HCT116 (cell line): Measurements from ENCODE around the gene AGPAT3.

Experiments
- CBX3 ChIP-seq: IDR thresholded peaks from 2 replicates; pipeline ENCODE4 v1.6.1; 2012; ENCODE audit warnings: low read depth
- EZH2 ChIP-seq: fragments of 200-600 bp; sonication (generic); IDR thresholded peaks from 2 replicates; pipeline ENCODE4 v1.6.1; 2017; ENCODE audit warnings: antibody characterized with exemption, mixed run types
- JUND ChIP-seq: IDR thresholded peaks from 2 replicates; pipeline ENCODE4 v1.6.1; 2012
- POLR2A ChIP-seq: IDR thresholded peaks from 2 replicates; pipeline ENCODE4 v1.7.0; 2011; ENCODE audit warnings: borderline replicate concordance; ENCODE audit not compliant: insufficient read depth, insufficient read length; ENCODE audit errors: extremely low read depth
- POLR2AphosphoS5 ChIP-seq: IDR thresholded peaks from 2 replicates; pipeline ENCODE4 v1.6.1; 2011; ENCODE audit warnings: mild to moderate bottlenecking, low read depth, low read length, moderate library complexity
- RAD21 ChIP-seq: IDR thresholded peaks from 2 replicates; pipeline ENCODE4 v1.6.1; 2012; ENCODE audit warnings: low read depth, mild to moderate bottlenecking
- SRF ChIP-seq: IDR thresholded peaks from 2 replicates; pipeline ENCODE4 v1.6.1; 2012; ENCODE audit warnings: low read depth
- ZFX ChIP-seq: fragments of 450-650 bp; IDR thresholded peaks from 2 replicates; pipeline ENCODE4 v1.6.1; 2017
- TF ChIP-seq, protein P1 (sequence below), 3 experiments: fragments of 200-600 bp in 1 of 3; sonication (generic) in 1 of 3; IDR thresholded peaks in 2 of 3; conservative IDR thresholded peaks in 1 of 3; 2 replicates each; pipeline ENCODE4 v1.5.1; 2012 to 2017; ENCODE audit warnings: low read depth in 2 of 3, low read length in 2 of 3, antibody characterized with exemption in 1 of 3, borderline replicate concordance in 1 of 3, control low read depth in 1 of 3, mild to moderate bottlenecking in 1 of 3, mixed read lengths in 1 of 3, mixed run types in 1 of 3, moderate library complexity in 1 of 3; ENCODE audit not compliant: insufficient read depth in 1 of 3
- TF ChIP-seq, protein P2 (sequence below): IDR thresholded peaks from 2 replicates; pipeline ENCODE4 v1.6.1; 2012
- TF ChIP-seq, protein P3 (sequence below): IDR thresholded peaks from 2 replicates; pipeline ENCODE4 v1.6.1; 2011; ENCODE audit warnings: mild to moderate bottlenecking, low read length, moderate library complexity; ENCODE audit not compliant: insufficient replicate concordance; ENCODE audit errors: extremely low read depth

DNA sequence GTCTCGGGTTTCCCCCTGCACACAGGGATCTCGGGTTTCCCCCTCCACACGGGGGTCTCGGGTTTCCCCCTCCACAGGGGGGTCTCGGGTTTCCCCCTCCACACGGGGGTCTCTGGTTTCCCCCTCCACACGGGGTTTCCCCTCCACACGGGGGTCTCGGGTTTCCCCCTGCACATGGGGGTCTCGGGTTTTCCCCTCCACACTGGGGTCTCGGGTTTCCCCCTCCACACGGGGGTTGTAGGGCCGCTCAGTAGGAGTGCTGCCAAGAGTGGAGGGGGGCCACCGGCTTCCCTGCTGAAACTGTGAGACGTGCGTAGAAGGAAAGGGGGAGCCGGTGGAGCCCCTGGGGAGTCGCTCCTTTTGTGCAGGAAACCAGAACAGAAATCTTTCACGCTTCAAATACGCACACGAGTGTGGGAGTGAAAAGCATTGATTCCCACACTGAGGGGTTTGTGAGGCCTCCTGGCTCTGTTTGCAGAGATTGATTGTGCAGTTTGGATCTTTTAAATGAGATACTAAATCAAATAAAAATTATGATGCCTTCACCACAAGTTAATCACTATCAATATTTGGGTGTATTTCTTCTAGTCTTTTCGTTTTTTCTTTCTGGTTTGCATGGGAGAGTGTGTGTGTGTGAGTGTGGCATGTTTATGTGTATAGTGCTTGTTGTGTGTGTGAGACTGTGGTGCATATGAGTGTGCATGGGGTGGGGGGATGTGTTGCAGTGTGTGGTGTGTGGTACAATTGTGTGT lies 92.8 kb downstream of the AGPAT3 start:
- TF ChIP-seq, protein P1, sequence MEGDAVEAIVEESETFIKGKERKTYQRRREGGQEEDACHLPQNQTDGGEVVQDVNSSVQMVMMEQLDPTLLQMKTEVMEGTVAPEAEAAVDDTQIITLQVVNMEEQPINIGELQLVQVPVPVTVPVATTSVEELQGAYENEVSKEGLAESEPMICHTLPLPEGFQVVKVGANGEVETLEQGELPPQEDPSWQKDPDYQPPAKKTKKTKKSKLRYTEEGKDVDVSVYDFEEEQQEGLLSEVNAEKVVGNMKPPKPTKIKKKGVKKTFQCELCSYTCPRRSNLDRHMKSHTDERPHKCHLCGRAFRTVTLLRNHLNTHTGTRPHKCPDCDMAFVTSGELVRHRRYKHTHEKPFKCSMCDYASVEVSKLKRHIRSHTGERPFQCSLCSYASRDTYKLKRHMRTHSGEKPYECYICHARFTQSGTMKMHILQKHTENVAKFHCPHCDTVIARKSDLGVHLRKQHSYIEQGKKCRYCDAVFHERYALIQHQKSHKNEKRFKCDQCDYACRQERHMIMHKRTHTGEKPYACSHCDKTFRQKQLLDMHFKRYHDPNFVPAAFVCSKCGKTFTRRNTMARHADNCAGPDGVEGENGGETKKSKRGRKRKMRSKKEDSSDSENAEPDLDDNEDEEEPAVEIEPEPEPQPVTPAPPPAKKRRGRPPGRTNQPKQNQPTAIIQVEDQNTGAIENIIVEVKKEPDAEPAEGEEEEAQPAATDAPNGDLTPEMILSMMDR (IDR thresholded peaks at IDR 0.05 in 2 of 3, conservative IDR thresholded peaks at IDR 0.05 in 1 of 3; ENCODE audit: borderline replicate concordance in 1 of 3, insufficient read depth in 1 of 3, low read depth in 2 of 3, low read length in 2 of 3): no peak
- TF ChIP-seq POLR2A (no peak), ZFX (no peak), POLR2AphosphoS5 (no peak), EZH2 (no peak), CBX3 (no peak), RAD21 (no peak), SRF (no peak), JUND (no peak)
- TF ChIP-seq, protein P2, sequence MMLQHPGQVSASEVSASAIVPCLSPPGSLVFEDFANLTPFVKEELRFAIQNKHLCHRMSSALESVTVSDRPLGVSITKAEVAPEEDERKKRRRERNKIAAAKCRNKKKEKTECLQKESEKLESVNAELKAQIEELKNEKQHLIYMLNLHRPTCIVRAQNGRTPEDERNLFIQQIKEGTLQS: no peak
- TF ChIP-seq, protein P3, sequence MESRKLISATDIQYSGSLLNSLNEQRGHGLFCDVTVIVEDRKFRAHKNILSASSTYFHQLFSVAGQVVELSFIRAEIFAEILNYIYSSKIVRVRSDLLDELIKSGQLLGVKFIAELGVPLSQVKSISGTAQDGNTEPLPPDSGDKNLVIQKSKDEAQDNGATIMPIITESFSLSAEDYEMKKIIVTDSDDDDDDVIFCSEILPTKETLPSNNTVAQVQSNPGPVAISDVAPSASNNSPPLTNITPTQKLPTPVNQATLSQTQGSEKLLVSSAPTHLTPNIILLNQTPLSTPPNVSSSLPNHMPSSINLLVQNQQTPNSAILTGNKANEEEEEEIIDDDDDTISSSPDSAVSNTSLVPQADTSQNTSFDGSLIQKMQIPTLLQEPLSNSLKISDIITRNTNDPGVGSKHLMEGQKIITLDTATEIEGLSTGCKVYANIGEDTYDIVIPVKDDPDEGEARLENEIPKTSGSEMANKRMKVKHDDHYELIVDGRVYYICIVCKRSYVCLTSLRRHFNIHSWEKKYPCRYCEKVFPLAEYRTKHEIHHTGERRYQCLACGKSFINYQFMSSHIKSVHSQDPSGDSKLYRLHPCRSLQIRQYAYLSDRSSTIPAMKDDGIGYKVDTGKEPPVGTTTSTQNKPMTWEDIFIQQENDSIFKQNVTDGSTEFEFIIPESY: no peak
